ENCODE results near the gene CORO6. TPM values are rescaled to one million over a fixed set of nuclear protein-coding genes. Genes with fewer than 3 reads are reported as not detected.
A peak's percentile ranks its signal among the peaks of the same experiment; 100 is the strongest.

CORO6 gene
- total and polyA plus RNA-seq, 2 experiments from 2014 or later: 2.6 to 5.2 TPM

DNA sequence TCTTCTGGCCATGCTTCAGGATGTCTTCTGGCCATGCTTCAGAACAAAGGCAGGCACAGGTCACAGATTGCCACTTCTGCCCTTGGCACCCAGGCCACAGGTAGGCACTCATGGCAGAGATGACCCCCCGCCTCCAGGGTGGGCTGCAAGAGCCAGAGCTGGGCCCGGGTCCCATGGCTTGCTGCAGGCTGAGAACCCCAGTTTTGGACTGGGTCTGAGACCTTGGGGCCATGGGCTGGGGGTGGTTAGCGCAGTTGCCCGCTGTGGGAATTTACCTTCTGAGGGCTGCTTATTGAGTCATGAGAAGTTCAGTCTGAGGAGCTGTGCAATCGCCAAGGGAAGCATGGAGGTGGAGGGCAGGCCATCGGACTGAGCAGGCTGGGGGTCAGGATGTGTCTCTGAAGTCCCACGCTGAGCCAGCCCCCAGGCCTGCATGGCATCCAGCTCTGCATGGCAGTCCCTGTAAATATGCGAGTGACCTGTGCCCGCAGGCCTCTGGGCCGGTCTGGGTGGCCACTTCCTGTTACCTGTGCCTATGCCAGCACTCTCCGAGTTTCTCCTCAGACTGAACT, 28.1 kb downstream of the CORO6 start:
- no peak overlapping the region for H2AFZ ChIP-seq
- no peak for ATAC-seq

DNA sequence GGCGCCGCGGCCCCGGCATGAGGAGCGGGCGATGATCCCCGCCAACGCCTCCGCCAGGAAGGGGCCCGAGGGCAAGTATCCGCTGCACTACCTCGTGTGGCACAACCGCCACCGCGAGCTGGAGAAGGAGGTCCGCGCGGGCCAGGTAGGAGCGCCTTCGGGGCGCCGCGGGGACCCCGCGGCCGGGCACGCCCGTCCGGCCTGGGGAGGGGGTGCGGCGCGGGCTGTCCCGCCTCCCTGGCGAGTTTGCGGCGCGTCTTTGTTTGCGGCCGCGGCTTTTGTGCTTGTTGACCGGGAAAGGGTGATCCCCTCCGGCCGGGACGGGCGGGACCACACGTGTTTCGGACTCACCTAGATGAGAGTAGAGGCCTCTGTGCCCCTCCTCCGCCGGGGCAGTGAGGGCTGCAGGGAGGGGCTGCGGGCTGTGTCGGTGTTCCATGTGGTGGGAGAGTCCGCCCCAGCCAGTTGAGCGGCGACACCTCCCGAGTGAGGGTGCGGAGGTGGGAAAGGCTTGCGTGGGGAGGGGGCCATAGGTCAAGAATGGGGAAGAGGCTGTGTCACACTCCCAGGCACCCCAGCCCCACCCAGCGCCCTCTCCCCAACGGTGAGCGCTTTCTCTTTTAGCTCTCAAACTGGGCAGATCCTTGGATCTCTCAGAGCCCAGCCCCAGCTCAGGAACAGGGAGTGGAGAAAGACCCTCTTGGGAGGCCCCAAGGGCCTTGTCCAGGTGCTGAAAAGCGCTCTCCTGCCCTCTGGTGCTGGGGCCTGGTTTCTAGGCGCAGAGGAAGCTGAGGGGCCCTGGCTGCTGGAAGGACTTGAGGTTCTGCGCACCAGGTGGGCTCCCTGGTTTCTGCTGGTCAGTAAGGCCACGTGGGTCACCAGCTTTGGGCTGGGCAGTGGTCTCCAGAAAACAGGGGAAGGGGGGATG, 28.9 kb downstream of the CORO6 start:
- Mint-ChIP-seq H3K36me3 (ENCODE audit: low read depth) (no peaks in the 10 kb centered on the region), H3K4me3 (peak overlapping the region; percentile 77), H3K27ac (no peak overlapping the region), H3K27me3 (ENCODE audit: insufficient read depth, low read depth, poor library complexity) (peaks cover 30% of the 10 kb centered on the region), H3K4me1 (peaks cover 47% of the 10 kb centered on the region), H3K9me3 (no peaks in the 10 kb centered on the region)
- no peak overlapping the region for H3K27ac ChIP-seq (ENCODE audit: low read depth)
- ATAC-seq (peak; percentile 26), DNase-seq (ENCODE audit: low spot score) (peak; percentile 94)
- peaks cover 10% of the 10 kb centered on the region for H3K79me2 ChIP-seq (replicated peaks; ENCODE audit: insufficient read depth)
- H3F3A ChIP-seq (replicated peaks; ENCODE audit: low read depth): peaks cover 20% of the 10 kb centered on the region
- peak overlapping the region; percentile 47; the same call in 1 of the 2 replicates for H2AFZ ChIP-seq
- H3K4me1 ChIP-seq (ENCODE audit: insufficient read depth): peaks cover 50% of the 10 kb centered on the region
- H3K4me3 ChIP-seq: peak overlapping the region; percentile 86
- peaks cover 7% of the 10 kb centered on the region; the same call in 1 of the 2 replicates for H4K20me1 ChIP-seq (replicated peaks; ENCODE audit: insufficient read depth)
- peaks cover 12% of the 10 kb centered on the region for H3K27me3 ChIP-seq (ENCODE audit: insufficient read depth)
- peak overlapping the region; percentile 90 for H3K4me2 ChIP-seq
- no peaks in the 10 kb centered on the region for H3K36me3 ChIP-seq (ENCODE audit: insufficient read depth)
- no peaks in the 10 kb centered on the region for H3K9me2 ChIP-seq (ENCODE audit: insufficient read depth)
- TF ChIP-seq, protein P1, sequence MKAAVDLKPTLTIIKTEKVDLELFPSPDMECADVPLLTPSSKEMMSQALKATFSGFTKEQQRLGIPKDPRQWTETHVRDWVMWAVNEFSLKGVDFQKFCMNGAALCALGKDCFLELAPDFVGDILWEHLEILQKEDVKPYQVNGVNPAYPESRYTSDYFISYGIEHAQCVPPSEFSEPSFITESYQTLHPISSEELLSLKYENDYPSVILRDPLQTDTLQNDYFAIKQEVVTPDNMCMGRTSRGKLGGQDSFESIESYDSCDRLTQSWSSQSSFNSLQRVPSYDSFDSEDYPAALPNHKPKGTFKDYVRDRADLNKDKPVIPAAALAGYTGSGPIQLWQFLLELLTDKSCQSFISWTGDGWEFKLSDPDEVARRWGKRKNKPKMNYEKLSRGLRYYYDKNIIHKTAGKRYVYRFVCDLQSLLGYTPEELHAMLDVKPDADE (IDR thresholded peaks at IDR 0.05): no peak
- TF ChIP-seq JUNB (IDR thresholded peaks at IDR 0.05; ENCODE audit: unreplicated experiment) (no peak), CREB1 (CRISPR knock-in tag; IDR thresholded peaks at IDR 0.05; ENCODE audit: low read depth) (no peak), EZH2 (IDR thresholded peaks at IDR 0.05; ENCODE audit: low read depth, unreplicated experiment) (no peak)
- TF ChIP-seq, protein P2, sequence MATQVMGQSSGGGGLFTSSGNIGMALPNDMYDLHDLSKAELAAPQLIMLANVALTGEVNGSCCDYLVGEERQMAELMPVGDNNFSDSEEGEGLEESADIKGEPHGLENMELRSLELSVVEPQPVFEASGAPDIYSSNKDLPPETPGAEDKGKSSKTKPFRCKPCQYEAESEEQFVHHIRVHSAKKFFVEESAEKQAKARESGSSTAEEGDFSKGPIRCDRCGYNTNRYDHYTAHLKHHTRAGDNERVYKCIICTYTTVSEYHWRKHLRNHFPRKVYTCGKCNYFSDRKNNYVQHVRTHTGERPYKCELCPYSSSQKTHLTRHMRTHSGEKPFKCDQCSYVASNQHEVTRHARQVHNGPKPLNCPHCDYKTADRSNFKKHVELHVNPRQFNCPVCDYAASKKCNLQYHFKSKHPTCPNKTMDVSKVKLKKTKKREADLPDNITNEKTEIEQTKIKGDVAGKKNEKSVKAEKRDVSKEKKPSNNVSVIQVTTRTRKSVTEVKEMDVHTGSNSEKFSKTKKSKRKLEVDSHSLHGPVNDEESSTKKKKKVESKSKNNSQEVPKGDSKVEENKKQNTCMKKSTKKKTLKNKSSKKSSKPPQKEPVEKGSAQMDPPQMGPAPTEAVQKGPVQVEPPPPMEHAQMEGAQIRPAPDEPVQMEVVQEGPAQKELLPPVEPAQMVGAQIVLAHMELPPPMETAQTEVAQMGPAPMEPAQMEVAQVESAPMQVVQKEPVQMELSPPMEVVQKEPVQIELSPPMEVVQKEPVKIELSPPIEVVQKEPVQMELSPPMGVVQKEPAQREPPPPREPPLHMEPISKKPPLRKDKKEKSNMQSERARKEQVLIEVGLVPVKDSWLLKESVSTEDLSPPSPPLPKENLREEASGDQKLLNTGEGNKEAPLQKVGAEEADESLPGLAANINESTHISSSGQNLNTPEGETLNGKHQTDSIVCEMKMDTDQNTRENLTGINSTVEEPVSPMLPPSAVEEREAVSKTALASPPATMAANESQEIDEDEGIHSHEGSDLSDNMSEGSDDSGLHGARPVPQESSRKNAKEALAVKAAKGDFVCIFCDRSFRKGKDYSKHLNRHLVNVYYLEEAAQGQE (IDR thresholded peaks at IDR 0.05; ENCODE audit: unreplicated experiment): peak; percentile 85

More for the DNA sequence above, 28.1 kb downstream of the CORO6 start:
- H3K79me2 ChIP-seq (replicated peaks; ENCODE audit: insufficient read depth): peaks cover 15% of the 10 kb centered on the region
- H3F3A ChIP-seq (replicated peaks; ENCODE audit: low read depth): peaks cover 20% of the 10 kb centered on the region
- no peak overlapping the region for H3K27ac Mint-ChIP-seq
- H3K4me1 Mint-ChIP-seq: peaks cover 54% of the 10 kb centered on the region
- no peak overlapping the region for H3K27ac ChIP-seq (ENCODE audit: low read depth)
- peak overlapping the region; percentile 86 for H3K4me3 ChIP-seq
- no peak for DNase-seq (ENCODE audit: low spot score)
- H3K4me3 Mint-ChIP-seq: peak overlapping the region; percentile 77
- H4K20me1 ChIP-seq (replicated peaks; ENCODE audit: insufficient read depth): peaks cover 8% of the 10 kb centered on the region; the same call in 1 of the 2 replicates
- no peaks in the 10 kb centered on the region for H3K36me3 ChIP-seq (ENCODE audit: insufficient read depth)
- H3K9me2 ChIP-seq (ENCODE audit: insufficient read depth): no peaks in the 10 kb centered on the region
- H3K27me3 ChIP-seq (ENCODE audit: insufficient read depth): peaks cover 12% of the 10 kb centered on the region
- H3K27me3 Mint-ChIP-seq (ENCODE audit: insufficient read depth, low read depth, poor library complexity): peaks cover 31% of the 10 kb centered on the region
- H3K4me1 ChIP-seq (ENCODE audit: insufficient read depth): peaks cover 55% of the 10 kb centered on the region
- TF ChIP-seq, protein P3, sequence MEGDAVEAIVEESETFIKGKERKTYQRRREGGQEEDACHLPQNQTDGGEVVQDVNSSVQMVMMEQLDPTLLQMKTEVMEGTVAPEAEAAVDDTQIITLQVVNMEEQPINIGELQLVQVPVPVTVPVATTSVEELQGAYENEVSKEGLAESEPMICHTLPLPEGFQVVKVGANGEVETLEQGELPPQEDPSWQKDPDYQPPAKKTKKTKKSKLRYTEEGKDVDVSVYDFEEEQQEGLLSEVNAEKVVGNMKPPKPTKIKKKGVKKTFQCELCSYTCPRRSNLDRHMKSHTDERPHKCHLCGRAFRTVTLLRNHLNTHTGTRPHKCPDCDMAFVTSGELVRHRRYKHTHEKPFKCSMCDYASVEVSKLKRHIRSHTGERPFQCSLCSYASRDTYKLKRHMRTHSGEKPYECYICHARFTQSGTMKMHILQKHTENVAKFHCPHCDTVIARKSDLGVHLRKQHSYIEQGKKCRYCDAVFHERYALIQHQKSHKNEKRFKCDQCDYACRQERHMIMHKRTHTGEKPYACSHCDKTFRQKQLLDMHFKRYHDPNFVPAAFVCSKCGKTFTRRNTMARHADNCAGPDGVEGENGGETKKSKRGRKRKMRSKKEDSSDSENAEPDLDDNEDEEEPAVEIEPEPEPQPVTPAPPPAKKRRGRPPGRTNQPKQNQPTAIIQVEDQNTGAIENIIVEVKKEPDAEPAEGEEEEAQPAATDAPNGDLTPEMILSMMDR (conservative IDR thresholded peaks at IDR 0.05; ENCODE audit: low read depth in 2 of 2): 0 out of 4 replicates have a peak, but pooled peaks of 1 of the 2 experiments have one; percentile 1
- TF ChIP-seq, protein P2 (IDR thresholded peaks at IDR 0.05; ENCODE audit: unreplicated experiment): no peak
- no peaks in the 10 kb centered on the region for H3K9me3 Mint-ChIP-seq
- H3K4me2 ChIP-seq: peak overlapping the region; percentile 90
- H3K36me3 Mint-ChIP-seq (ENCODE audit: low read depth): no peaks in the 10 kb centered on the region
